SU-DHL-6 (cell line): ENCODE results near the gene TM4SF20.

Source experiments
- EZH2phosphoT487 ChIP-seq: fragments of 200-600 bp; sonication (generic), shearing (Covaris generic); conservative IDR thresholded peaks from 2 replicates; pipeline ENCODE4 v1.6.1; 2018; ENCODE audit warnings: mild to moderate bottlenecking, antibody characterized with exemption, low read length, moderate library complexity, mixed read lengths
- TF ChIP-seq, protein P1 (sequence below): fragments of 200-600 bp; sonication (generic); IDR thresholded peaks from one replicate; pipeline ENCODE4 v1.5.1; 2017; ENCODE audit warnings: antibody characterized with exemption, mild to moderate bottlenecking, low read length, moderate library complexity; ENCODE audit not compliant: insufficient read depth, poor library complexity, severe bottlenecking

DNA sequence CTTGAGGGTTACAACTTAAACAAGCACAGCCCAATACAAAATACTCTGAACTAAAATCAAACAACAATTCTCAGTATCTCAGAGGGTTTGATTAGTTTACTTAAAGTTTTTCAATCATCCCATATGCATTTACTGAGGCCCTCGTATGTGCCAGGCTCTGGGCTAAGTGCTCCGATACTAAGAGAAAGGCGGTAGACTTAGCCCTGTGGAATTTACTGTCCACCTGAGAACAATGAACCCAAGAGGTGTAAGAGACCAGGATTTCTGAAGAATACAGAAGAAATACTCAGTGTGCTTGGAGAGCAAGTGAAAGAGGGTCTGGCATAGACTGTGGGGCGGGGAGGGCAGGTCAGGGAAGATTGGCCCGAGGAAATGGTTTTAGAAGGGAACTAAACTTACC lies 33.8 kb upstream of the TM4SF20 start:
- TF ChIP-seq, protein P1, sequence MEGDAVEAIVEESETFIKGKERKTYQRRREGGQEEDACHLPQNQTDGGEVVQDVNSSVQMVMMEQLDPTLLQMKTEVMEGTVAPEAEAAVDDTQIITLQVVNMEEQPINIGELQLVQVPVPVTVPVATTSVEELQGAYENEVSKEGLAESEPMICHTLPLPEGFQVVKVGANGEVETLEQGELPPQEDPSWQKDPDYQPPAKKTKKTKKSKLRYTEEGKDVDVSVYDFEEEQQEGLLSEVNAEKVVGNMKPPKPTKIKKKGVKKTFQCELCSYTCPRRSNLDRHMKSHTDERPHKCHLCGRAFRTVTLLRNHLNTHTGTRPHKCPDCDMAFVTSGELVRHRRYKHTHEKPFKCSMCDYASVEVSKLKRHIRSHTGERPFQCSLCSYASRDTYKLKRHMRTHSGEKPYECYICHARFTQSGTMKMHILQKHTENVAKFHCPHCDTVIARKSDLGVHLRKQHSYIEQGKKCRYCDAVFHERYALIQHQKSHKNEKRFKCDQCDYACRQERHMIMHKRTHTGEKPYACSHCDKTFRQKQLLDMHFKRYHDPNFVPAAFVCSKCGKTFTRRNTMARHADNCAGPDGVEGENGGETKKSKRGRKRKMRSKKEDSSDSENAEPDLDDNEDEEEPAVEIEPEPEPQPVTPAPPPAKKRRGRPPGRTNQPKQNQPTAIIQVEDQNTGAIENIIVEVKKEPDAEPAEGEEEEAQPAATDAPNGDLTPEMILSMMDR: no peak
- TF ChIP-seq EZH2phosphoT487: no peak
